Thoracic aorta (tissue), 2 donors: ENCODE data around the gene GALNT9. TPM values are rescaled to one million over a fixed set of nuclear protein-coding genes. Genes with fewer than 3 reads are reported as not detected.

Experiments used
- ATAC-seq: fragments of 150-250 bp; one replicate; pipeline ENCODE4 v1.8.0; 2017; ENCODE audit warnings: low read depth; ENCODE audit not compliant: insufficient number of reproducible peaks, low FRiP score
- DNase-seq: peaks from one replicate; pipeline ENCODE4 v3.0.0-alpha.2; 2020; ENCODE audit warnings: low spot score
- H3K27ac ChIP-seq, 2 donors: fragments of 200-600 bp; sonication (generic); 1 replicate in 1 of 2; 2 replicates in 1 of 2; pipeline ENCODE4 v1.5.1; 2016; ENCODE audit warnings: mild to moderate bottlenecking in 2 of 2, moderate library complexity in 2 of 2
- H3K27me3 ChIP-seq: fragments of 200-600 bp; sonication (generic); replicated peaks from 2 replicates; pipeline ENCODE4 v1.6.0; 2016; ENCODE audit warnings: mild to moderate bottlenecking; ENCODE audit not compliant: insufficient read depth
- H3K36me3 ChIP-seq: fragments of 200-600 bp; sonication (generic); one replicate; pipeline ENCODE4 v1.5.1; 2016
- H3K4me1 ChIP-seq, 2 donors: fragments of 200-600 bp; sonication (generic); 1 replicate in 1 of 2; 2 replicates in 1 of 2; pipeline versions ENCODE4 v1.5.1 to v1.6.0; 2016; ENCODE audit warnings: low read depth in 2 of 2, mild to moderate bottlenecking in 1 of 2; ENCODE audit not compliant: control insufficient read depth in 1 of 2
- H3K4me3 ChIP-seq: fragments of 200-600 bp; sonication (generic); 2 replicates; pipeline ENCODE4 v1.5.1; 2016; ENCODE audit warnings: mild to moderate bottlenecking
- H3K9me3 ChIP-seq: fragments of 200-600 bp; sonication (generic); 2 replicates; pipeline ENCODE4 v1.5.1; 2016
- total RNA-seq, 2 donors: library from RNA; depleted of rRNA; stranded (reverse); fragments of >200 nt; gene quantifications; one replicate each; pipeline versions ENCODE4 v1.1.0 to v1.2.3, GENCODE V29; 2016
- TF ChIP-seq, protein P1 (sequence below): fragments of 200-600 bp; sonication (generic); IDR thresholded peaks from one replicate; pipeline ENCODE4 v1.5.1; 2019; ENCODE audit warnings: antibody characterized with exemption

The GALNT9 gene
- total RNA-seq, 2 donors from 2014 or later: 1.7 TPM; not detected in 1

- no peak for ATAC-seq
- no peaks in the 10 kb centered on the region for H3K4me1 ChIP-seq
- no peaks in the 10 kb centered on the region for H3K9me3 ChIP-seq
- no peaks in the 10 kb centered on the region for H3K27me3 ChIP-seq
- DNase-seq: no peak
- no peak overlapping the region for H3K4me3 ChIP-seq
- no peak overlapping the region for H3K27ac ChIP-seq
- no peaks in the 10 kb centered on the region for H3K36me3 ChIP-seq
- TF ChIP-seq, protein P1, sequence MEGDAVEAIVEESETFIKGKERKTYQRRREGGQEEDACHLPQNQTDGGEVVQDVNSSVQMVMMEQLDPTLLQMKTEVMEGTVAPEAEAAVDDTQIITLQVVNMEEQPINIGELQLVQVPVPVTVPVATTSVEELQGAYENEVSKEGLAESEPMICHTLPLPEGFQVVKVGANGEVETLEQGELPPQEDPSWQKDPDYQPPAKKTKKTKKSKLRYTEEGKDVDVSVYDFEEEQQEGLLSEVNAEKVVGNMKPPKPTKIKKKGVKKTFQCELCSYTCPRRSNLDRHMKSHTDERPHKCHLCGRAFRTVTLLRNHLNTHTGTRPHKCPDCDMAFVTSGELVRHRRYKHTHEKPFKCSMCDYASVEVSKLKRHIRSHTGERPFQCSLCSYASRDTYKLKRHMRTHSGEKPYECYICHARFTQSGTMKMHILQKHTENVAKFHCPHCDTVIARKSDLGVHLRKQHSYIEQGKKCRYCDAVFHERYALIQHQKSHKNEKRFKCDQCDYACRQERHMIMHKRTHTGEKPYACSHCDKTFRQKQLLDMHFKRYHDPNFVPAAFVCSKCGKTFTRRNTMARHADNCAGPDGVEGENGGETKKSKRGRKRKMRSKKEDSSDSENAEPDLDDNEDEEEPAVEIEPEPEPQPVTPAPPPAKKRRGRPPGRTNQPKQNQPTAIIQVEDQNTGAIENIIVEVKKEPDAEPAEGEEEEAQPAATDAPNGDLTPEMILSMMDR: no peak
These were observed 25.0 kb upstream of the GALNT9 start for GRCh38 chr12:132354211-132354981.

- TF ChIP-seq, protein P1: no peak
- Histone ChIP-seq H3K27me3 (no peaks in the 10 kb centered on the region), H3K36me3 (no peaks in the 10 kb centered on the region), H3K27ac (no peak overlapping the region), H3K4me1 (no peaks in the 10 kb centered on the region), H3K9me3 (no peaks in the 10 kb centered on the region), H3K4me3 (no peak overlapping the region)
- ATAC-seq (no peak), DNase-seq (no peak)
These were observed 24.4 kb upstream of the GALNT9 start for GRCh38 chr12:132353811-132354210.

GRCh38 chr12:132352896-132353800 lies 23.8 kb upstream of the GALNT9 start:
- DNase-seq: no peak
- no peaks in the 10 kb centered on the region for H3K36me3 ChIP-seq
- no peaks in the 10 kb centered on the region for H3K4me1 ChIP-seq
- no peaks in the 10 kb centered on the region for H3K27me3 ChIP-seq
- no peak for ATAC-seq
- TF ChIP-seq, protein P1: no peak
- H3K4me3 ChIP-seq: no peak overlapping the region
- no peaks in the 10 kb centered on the region for H3K9me3 ChIP-seq
- H3K27ac ChIP-seq: no peak overlapping the region

DNA sequence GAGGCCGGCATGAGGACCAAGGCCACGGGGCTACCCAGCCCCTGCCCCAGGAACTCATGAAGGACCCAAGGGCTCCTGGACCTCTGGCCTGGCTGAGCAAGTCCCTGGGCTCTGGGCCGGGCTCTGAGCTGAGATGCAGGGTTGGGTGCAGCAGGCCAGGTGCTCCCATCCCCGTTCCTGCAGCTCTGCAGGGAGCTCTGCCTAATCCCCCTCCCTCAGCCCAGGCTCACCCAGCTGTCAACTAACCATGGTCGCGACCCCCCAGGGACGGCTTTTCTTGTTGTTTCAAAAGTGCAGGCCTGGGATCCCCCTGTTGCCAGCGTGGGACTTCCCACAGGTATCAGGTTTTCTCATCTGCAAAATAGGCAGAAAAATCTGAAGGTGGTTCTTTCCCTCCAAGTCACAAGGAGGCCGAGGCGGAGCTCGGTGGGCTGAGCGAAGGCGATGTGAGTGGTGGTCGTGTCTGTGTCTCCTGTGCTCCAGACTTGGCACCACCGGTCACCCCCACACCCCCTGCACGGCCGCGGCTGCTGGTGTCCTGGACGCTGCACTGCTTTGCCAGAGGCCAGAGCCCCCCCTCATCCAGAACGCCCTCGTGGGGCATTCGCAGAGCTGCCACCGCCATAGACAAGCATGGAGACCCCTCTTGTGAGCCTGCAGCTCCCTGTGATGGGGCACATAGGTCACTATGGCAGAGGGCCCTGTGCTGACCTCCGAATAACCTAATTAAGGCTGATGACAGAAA lies 22.5 kb upstream of the GALNT9 start:
- TF ChIP-seq, protein P1: no peak

More for the DNA sequence above, 22.5 kb upstream of the GALNT9 start:
- no peaks in the 10 kb centered on the region for H3K27me3 ChIP-seq
- H3K4me3 ChIP-seq: no peak overlapping the region
- no peak for ATAC-seq
- no peaks in the 10 kb centered on the region for H3K4me1 ChIP-seq
- no peak for DNase-seq
- no peaks in the 10 kb centered on the region for H3K9me3 ChIP-seq
- no peak overlapping the region for H3K27ac ChIP-seq
- H3K36me3 ChIP-seq: no peaks in the 10 kb centered on the region
